ENCODE data around the gene ARHGDIB.

The ARHGDIB gene

DNA sequence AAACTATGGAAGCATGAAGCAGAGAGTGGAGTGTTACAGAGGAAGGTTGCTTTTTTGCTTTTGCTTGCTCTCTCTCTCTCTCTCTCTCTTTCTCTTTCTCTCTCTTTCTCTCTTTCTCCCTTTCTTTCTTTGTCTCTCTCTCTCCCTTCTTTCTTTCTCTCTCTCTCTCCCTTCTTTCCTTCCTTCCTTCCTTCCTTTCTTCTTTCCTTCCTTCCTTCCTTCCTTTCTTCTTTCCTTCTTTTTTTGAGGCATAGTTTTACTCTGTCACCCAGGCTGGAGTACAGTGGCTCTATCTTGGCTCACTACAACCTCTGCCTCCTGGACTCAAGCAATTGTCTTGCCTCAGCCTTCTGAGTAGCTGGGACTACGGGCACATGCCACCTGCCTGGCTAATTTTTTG lies 7.6 kb downstream of the ARHGDIB start:
- Histone ChIP-seq H3K4me3 (ENCODE audit: control insufficient read depth in 1 of 7, extremely low read depth in 1 of 7, insufficient read depth in 4 of 7, low read depth in 2 of 7, low read length in 6 of 7) (peak overlapping the region in 4 of 7 experiments; percentile 4 to 26 (median 17)), H3K27ac (ENCODE audit: insufficient read depth in 1 of 2, low read depth in 1 of 2, low read length in 2 of 2, poor library complexity in 1 of 2, severe bottlenecking in 2 of 2) (peak overlapping the region; percentile 82 to 92), H3K27me3 (replicated peaks in 2 of 5; ENCODE audit: control insufficient read depth in 4 of 5, insufficient read depth in 5 of 5, low read length in 4 of 5) (no peaks in the 10 kb centered on the region), H3K4me1 (ENCODE audit: control extremely low read depth in 1 of 4, control insufficient read depth in 4 of 4, insufficient read depth in 4 of 4, low read length in 3 of 4) (peaks cover 89 to 100% (median 96%) of the 10 kb centered on the region in 4 experiments), H3K9me3 (ENCODE audit: control extremely low read depth in 1 of 5, control insufficient read depth in 4 of 5, insufficient read depth in 2 of 5, low read depth in 1 of 5, low read length in 4 of 5) (no peaks in the 10 kb centered on the region), H3K36me3 (ENCODE audit: control insufficient read depth in 4 of 4, insufficient read depth in 4 of 4, low read length in 3 of 4) (peaks cover 9 to 65% (median 19%) of the 10 kb centered on the region in 4 experiments)
- WGBS (ENCODE audit: insufficient coverage), result 40% methylated on average over 1 of the region's 1 CpG
- POLR2A ChIA-PET, result no interaction called here
- DNase-seq, result no peak
- CTCF ChIA-PET, result interaction anchor here (1.1 to 1.3 kb wide), 3 partner anchors 12 to 107 kb away, joined by 3 to 5 read pairs (median 3); no protein-coding TSS in a partner anchor

GRCh38 chr12:14952299-14952921 lies 9.0 kb downstream of the ARHGDIB start:
- 44% methylated on average over 5 of the region's 7 CpGs for WGBS (ENCODE audit: insufficient coverage)
- ChIA-PET POLR2A (no interaction called here), CTCF (interaction anchor here (2.1 kb wide), 1 partner anchor 43 kb away, joined by 5 read pairs; no protein-coding TSS in a partner anchor)
- H3K4me3 ChIP-seq (ENCODE audit: control insufficient read depth in 1 of 7, extremely low read depth in 1 of 7, insufficient read depth in 4 of 7, low read depth in 2 of 7, low read length in 6 of 7), result peak overlapping the region in 5 of 7 experiments; percentile 11 to 55 (median 29)
- peak; percentile 69 to 92 (median 85) for DNase-seq
- H3K4me1 ChIP-seq (ENCODE audit: control extremely low read depth in 1 of 4, control insufficient read depth in 4 of 4, insufficient read depth in 4 of 4, low read length in 3 of 4), result peaks cover 84 to 100% (median 95%) of the 10 kb centered on the region in 4 experiments
- no peaks in the 10 kb centered on the region for H3K9me3 ChIP-seq (ENCODE audit: control extremely low read depth in 1 of 5, control insufficient read depth in 4 of 5, insufficient read depth in 2 of 5, low read depth in 1 of 5, low read length in 4 of 5)
- peak overlapping the region; percentile 82 to 92 for H3K27ac ChIP-seq (ENCODE audit: insufficient read depth in 1 of 2, low read depth in 1 of 2, low read length in 2 of 2, poor library complexity in 1 of 2, severe bottlenecking in 2 of 2)
- peaks cover 11 to 68% (median 24%) of the 10 kb centered on the region in 4 experiments for H3K36me3 ChIP-seq (ENCODE audit: control insufficient read depth in 4 of 4, insufficient read depth in 4 of 4, low read length in 3 of 4)
- no peaks in the 10 kb centered on the region for H3K27me3 ChIP-seq (replicated peaks in 2 of 5; ENCODE audit: control insufficient read depth in 4 of 5, insufficient read depth in 5 of 5, low read length in 4 of 5)

- Histone ChIP-seq H3K27ac (ENCODE audit: insufficient read depth in 1 of 2, low read depth in 1 of 2, low read length in 2 of 2, poor library complexity in 1 of 2, severe bottlenecking in 2 of 2) (peak overlapping the region; percentile 82 to 92), H3K4me1 (ENCODE audit: control extremely low read depth in 1 of 4, control insufficient read depth in 4 of 4, insufficient read depth in 4 of 4, low read length in 3 of 4) (peaks cover 80 to 100% (median 92%) of the 10 kb centered on the region in 4 experiments), H3K4me3 (ENCODE audit: control insufficient read depth in 1 of 7, extremely low read depth in 1 of 7, insufficient read depth in 4 of 7, low read depth in 2 of 7, low read length in 6 of 7) (peak overlapping the region in 5 of 7 experiments; percentile 11 to 55 (median 33)), H3K9me3 (ENCODE audit: control extremely low read depth in 1 of 5, control insufficient read depth in 4 of 5, insufficient read depth in 2 of 5, low read depth in 1 of 5, low read length in 4 of 5) (no peaks in the 10 kb centered on the region), H3K27me3 (replicated peaks in 2 of 5; ENCODE audit: control insufficient read depth in 4 of 5, insufficient read depth in 5 of 5, low read length in 4 of 5) (no peaks in the 10 kb centered on the region), H3K36me3 (ENCODE audit: control insufficient read depth in 4 of 4, insufficient read depth in 4 of 4, low read length in 3 of 4) (peaks cover 13 to 71% (median 28%) of the 10 kb centered on the region in 4 experiments)
- no peak for DNase-seq
- ChIA-PET CTCF (interaction anchor here (0.7 to 2.1 kb wide), 2 partner anchors 15 to 43 kb away, joined by 3 to 5 read pairs; no protein-coding TSS in a partner anchor), POLR2A (no interaction called here)
- no CpG with 5 or more reads among the region's 1 CpG for WGBS (ENCODE audit: insufficient coverage)
These were observed 9.6 kb downstream of the ARHGDIB start for GRCh38 chr12:14951851-14952250.

- no peak for DNase-seq
- POLR2A ChIA-PET, result no interaction called here
- Histone ChIP-seq H3K9me3 (ENCODE audit: control extremely low read depth in 1 of 5, control insufficient read depth in 4 of 5, insufficient read depth in 2 of 5, low read depth in 1 of 5, low read length in 4 of 5) (no peaks in the 10 kb centered on the region), H3K27ac (ENCODE audit: insufficient read depth in 1 of 2, low read depth in 1 of 2, low read length in 2 of 2, poor library complexity in 1 of 2, severe bottlenecking in 2 of 2) (peak overlapping the region; percentile 82 to 92), H3K27me3 (replicated peaks in 2 of 5; ENCODE audit: control insufficient read depth in 4 of 5, insufficient read depth in 5 of 5, low read length in 4 of 5) (no peaks in the 10 kb centered on the region), H3K4me3 (ENCODE audit: control insufficient read depth in 1 of 7, extremely low read depth in 1 of 7, insufficient read depth in 4 of 7, low read depth in 2 of 7, low read length in 6 of 7) (peak overlapping the region in 4 of 7 experiments; percentile 5 to 55 (median 42)), H3K36me3 (ENCODE audit: control insufficient read depth in 4 of 4, insufficient read depth in 4 of 4, low read length in 3 of 4) (peaks cover 11 to 71% (median 35%) of the 10 kb centered on the region in 4 experiments), H3K4me1 (ENCODE audit: control extremely low read depth in 1 of 4, control insufficient read depth in 4 of 4, insufficient read depth in 4 of 4, low read length in 3 of 4) (peaks cover 79 to 100% (median 88%) of the 10 kb centered on the region in 4 experiments)
- CTCF ChIA-PET, result interaction anchor here (0.7 to 2.1 kb wide), 3 partner anchors 12 to 44 kb away, joined by 3 to 5 read pairs (median 4); no protein-coding TSS in a partner anchor
- WGBS (ENCODE audit: insufficient coverage), result 81% methylated on average over 5 of the region's 6 CpGs
These were observed 10.2 kb downstream of the ARHGDIB start for GRCh38 chr12:14950982-14951746.

DNA sequence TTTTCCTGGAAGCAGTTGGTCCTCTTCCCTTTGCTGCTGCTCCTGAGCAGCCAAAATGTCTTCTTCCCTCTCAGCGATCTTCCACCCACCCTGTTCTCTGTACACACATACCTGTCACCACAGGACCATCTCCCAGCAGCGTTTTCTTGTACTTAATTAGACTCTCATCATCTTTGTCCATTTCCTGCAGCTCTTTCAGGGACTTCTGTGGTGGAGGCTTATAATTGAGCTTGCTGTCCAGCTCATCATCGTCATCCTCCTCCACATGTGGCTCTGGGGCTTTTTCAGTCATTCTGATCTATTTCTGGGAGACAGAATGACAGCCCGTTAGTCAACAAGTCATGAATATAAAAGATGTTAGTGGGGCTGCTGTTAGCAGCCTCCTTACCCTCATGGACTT lies 11.0 kb downstream of the ARHGDIB start:
- ChIA-PET POLR2A (no interaction called here), CTCF (interaction anchor here (1.5 kb wide), 1 partner anchor 11 kb away, joined by 4 read pairs; no protein-coding TSS in a partner anchor)
- Histone ChIP-seq H3K9me3 (ENCODE audit: control extremely low read depth in 1 of 5, control insufficient read depth in 4 of 5, insufficient read depth in 2 of 5, low read depth in 1 of 5, low read length in 4 of 5) (no peaks in the 10 kb centered on the region), H3K27me3 (replicated peaks in 2 of 5; ENCODE audit: control insufficient read depth in 4 of 5, insufficient read depth in 5 of 5, low read length in 4 of 5) (no peaks in the 10 kb centered on the region), H3K4me3 (ENCODE audit: control insufficient read depth in 1 of 7, extremely low read depth in 1 of 7, insufficient read depth in 4 of 7, low read depth in 2 of 7, low read length in 6 of 7) (no peak overlapping the region), H3K27ac (ENCODE audit: insufficient read depth in 1 of 2, low read depth in 1 of 2, low read length in 2 of 2, poor library complexity in 1 of 2, severe bottlenecking in 2 of 2) (peak overlapping the region; percentile 82 to 92), H3K36me3 (ENCODE audit: control insufficient read depth in 4 of 4, insufficient read depth in 4 of 4, low read length in 3 of 4) (peaks cover 17 to 73% (median 40%) of the 10 kb centered on the region in 4 experiments), H3K4me1 (ENCODE audit: control extremely low read depth in 1 of 4, control insufficient read depth in 4 of 4, insufficient read depth in 4 of 4, low read length in 3 of 4) (peaks cover 72 to 95% (median 82%) of the 10 kb centered on the region in 4 experiments)
- no peak for DNase-seq
- 100% methylated on average over 2 of the region's 4 CpGs for WGBS (ENCODE audit: insufficient coverage)

DNA sequence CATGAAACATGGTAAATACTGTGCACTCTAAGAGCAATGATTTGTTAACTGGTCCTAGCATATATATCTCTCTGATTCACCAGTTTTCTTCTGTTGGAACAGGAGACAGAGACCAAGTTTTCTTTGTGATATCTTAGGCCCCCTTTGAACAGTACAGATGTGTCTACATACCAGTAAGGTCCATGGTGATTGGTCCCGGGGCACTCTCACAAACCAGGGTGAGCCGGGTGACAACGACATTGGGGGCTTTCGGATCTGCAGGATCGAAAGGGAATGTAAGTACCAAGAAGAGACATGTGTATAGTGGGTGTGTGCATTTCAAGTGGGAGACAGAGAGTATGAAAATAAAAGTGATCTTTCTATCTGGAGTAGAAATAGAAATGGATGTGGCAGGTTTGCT lies 11.8 kb downstream of the ARHGDIB start:
- Histone ChIP-seq H3K4me1 (ENCODE audit: control extremely low read depth in 1 of 4, control insufficient read depth in 4 of 4, insufficient read depth in 4 of 4, low read length in 3 of 4) (peaks cover 65 to 88% (median 77%) of the 10 kb centered on the region in 4 experiments), H3K27me3 (replicated peaks in 2 of 5; ENCODE audit: control insufficient read depth in 4 of 5, insufficient read depth in 5 of 5, low read length in 4 of 5) (no peaks in the 10 kb centered on the region), H3K36me3 (ENCODE audit: control insufficient read depth in 4 of 4, insufficient read depth in 4 of 4, low read length in 3 of 4) (peaks cover 23 to 80% (median 46%) of the 10 kb centered on the region in 4 experiments), H3K4me3 (ENCODE audit: control insufficient read depth in 1 of 7, extremely low read depth in 1 of 7, insufficient read depth in 4 of 7, low read depth in 2 of 7, low read length in 6 of 7) (peak overlapping the region in 3 of 7 experiments; percentile 4 to 28 (median 6)), H3K27ac (ENCODE audit: insufficient read depth in 1 of 2, low read depth in 1 of 2, low read length in 2 of 2, poor library complexity in 1 of 2, severe bottlenecking in 2 of 2) (peak overlapping the region; percentile 82 to 92), H3K9me3 (ENCODE audit: control extremely low read depth in 1 of 5, control insufficient read depth in 4 of 5, insufficient read depth in 2 of 5, low read depth in 1 of 5, low read length in 4 of 5) (no peaks in the 10 kb centered on the region)
- CTCF ChIA-PET, result no interaction called here
- DNase-seq, result no peak
- 98% methylated on average over 5 of the region's 5 CpGs for WGBS (ENCODE audit: insufficient coverage)
- POLR2A ChIA-PET, result no interaction called here
